GM12892 (cell line): Measurements from ENCODE around the gene TMEM121B.

Source experiments
- POLR2A ChIP-seq: IDR thresholded peaks from 2 replicates; pipeline ENCODE4 v1.6.1; 2011; ENCODE audit warnings: low read depth, low read length, control low read depth
- TAF1 ChIP-seq: IDR thresholded peaks from 2 replicates; pipeline ENCODE4 v1.6.1; 2011; ENCODE audit warnings: low read depth, mild to moderate bottlenecking, control low read depth, low read length, borderline replicate concordance

GRCh38 chr22:17074648-17075002, 46.5 kb downstream of the TMEM121B start:
- TF ChIP-seq TAF1 (no peak), POLR2A (no peak)
